GM12878 (cell line): ENCODE data around the gene CHMP1B. TPM values are rescaled to one million over a fixed set of nuclear protein-coding genes. Genes with fewer than 3 reads are reported as not detected.
A peak's percentile ranks its signal among the peaks of the same experiment; 100 is the strongest.

ENCODE experiments used
- CBFB ChIP-seq: IDR thresholded peaks from 2 replicates; pipeline ENCODE4 v1.6.1; 2016; ENCODE audit warnings: antibody characterized with exemption, low read depth
- CBX3 ChIP-seq: fragments of 200-600 bp; sonication (generic); IDR thresholded peaks from 2 replicates; pipeline ENCODE4 v1.6.1; 2016; ENCODE audit warnings: low read depth, borderline replicate concordance
- CEBPB ChIP-seq, 2 experiments: fragments of 150-350 bp in 1 of 2; IDR thresholded peaks; 2 replicates each; pipeline ENCODE4 v1.6.1; 2012 to 2014; ENCODE audit warnings: low read depth in 2 of 2, low read length in 2 of 2, borderline replicate concordance in 1 of 2, inconsistent platforms in 1 of 2
- CHD4 ChIP-seq: fragments of 200-600 bp; sonication (generic); IDR thresholded peaks from 2 replicates; pipeline ENCODE4 v1.6.1; 2016; ENCODE audit warnings: mild to moderate bottlenecking
- GABPA ChIP-seq: IDR thresholded peaks from 2 replicates; pipeline ENCODE4 v1.6.1; 2014; ENCODE audit warnings: antibody characterized with exemption, low read depth, mild to moderate bottlenecking, inconsistent platforms
- GATAD2B ChIP-seq: fragments of 450-650 bp; conservative IDR thresholded peaks from 2 replicates; pipeline ENCODE4 v1.6.1; 2017; ENCODE audit warnings: low read depth, mild to moderate bottlenecking, moderate library complexity
- MYC ChIP-seq: IDR thresholded peaks from 2 replicates; pipeline ENCODE4 v1.6.1; 2011; ENCODE audit warnings: mild to moderate bottlenecking, low read length, moderate library complexity, inconsistent platforms; ENCODE audit not compliant: insufficient read depth, insufficient replicate concordance, insufficient read length, severe bottlenecking
- NFXL1 ChIP-seq: fragments of 450-650 bp; IDR thresholded peaks from 2 replicates; pipeline ENCODE4 v1.6.1; 2017; ENCODE audit warnings: antibody characterized with exemption, mild to moderate bottlenecking, borderline replicate concordance
- SREBF1 ChIP-seq: IDR thresholded peaks from 2 replicates; pipeline ENCODE4 v1.6.1; 2012; ENCODE audit warnings: mild to moderate bottlenecking, low read length
- STAT1 ChIP-seq: fragments of 450-650 bp; conservative IDR thresholded peaks from 2 replicates; pipeline ENCODE4 v1.6.1; 2014; ENCODE audit warnings: antibody characterized with exemption, mild to moderate bottlenecking
- STAT3 ChIP-seq: IDR thresholded peaks from 2 replicates; pipeline ENCODE4 v1.6.1; 2011; ENCODE audit warnings: low read depth, low read length, improper control_type of control experiment
- TBL1XR1 ChIP-seq: IDR thresholded peaks from 2 replicates; pipeline ENCODE4 v1.6.1; 2012; ENCODE audit warnings: low read depth, low read length, improper control_type of control experiment
- TCF12 ChIP-seq: IDR thresholded peaks from 2 replicates; pipeline ENCODE4 v1.6.1; 2011; ENCODE audit warnings: low read depth, mild to moderate bottlenecking, low read length
- YY1 ChIP-seq: IDR thresholded peaks from 2 replicates; pipeline ENCODE4 v1.6.1; 2011; ENCODE audit warnings: low read depth, mild to moderate bottlenecking, low read length
- ZNF384 ChIP-seq: IDR thresholded peaks from 2 replicates; pipeline ENCODE4 v1.6.1; 2012; ENCODE audit warnings: low read depth, mild to moderate bottlenecking, low read length, improper control_type of control experiment, borderline replicate concordance
- polyA plus RNA-seq, 11 experiments: library from polyadenylated mRNA; depleted of rRNA in 4 of 11; unstranded in 6 of 11; stranded (reverse) in 5 of 11; fragments of >200 nt; fragmentation: Nextera tagmentation in 4 of 11; fragmentation: Illumina TruSeq in 1 of 11; extraction: Ambion mirVana in 4 of 11; extraction: Trizol in 1 of 11; gene quantifications; 1 replicate in 1 of 11; 2 replicates in 10 of 11; pipeline versions ENCODE4 v1.2.1 to v1.2.3, GENCODE V29; 2011 to 2016; ENCODE audit warnings: inconsistent platforms in 2 of 11, missing spikeins in 2 of 11, low read depth in 1 of 11
- total RNA-seq, 4 experiments: library from RNA; depleted of rRNA in 3 of 4; stranded (reverse); fragments of >200 nt in 3 of 4; fragmentation: Illumina TruSeq in 1 of 4; extraction: Trizol in 1 of 4; gene quantifications; 2 replicates each; pipeline versions ENCODE4 v1.2.1 to v1.2.3, GENCODE V29; 2013 to 2021
- TF ChIP-seq, protein P1 (sequence below): IDR thresholded peaks from 2 replicates; pipeline ENCODE4 v1.6.1; 2011; ENCODE audit warnings: borderline replicate concordance, low read depth, mild to moderate bottlenecking, moderate library complexity, mixed read lengths, low read length; ENCODE audit not compliant: insufficient read depth; ENCODE audit errors: extremely low read length
- TF ChIP-seq, protein P2 (sequence below): IDR thresholded peaks from 2 replicates; pipeline ENCODE4 v1.6.1; 2012; ENCODE audit warnings: improper control_type of control experiment, low read depth, low read length; ENCODE audit not compliant: insufficient replicate concordance
- TF ChIP-seq, protein P3 (sequence below): IDR thresholded peaks from 2 replicates; pipeline ENCODE4 v1.6.1; 2012; ENCODE audit warnings: low read depth, low read length, improper control_type of control experiment
- TF ChIP-seq, protein P4 (sequence below): fragments of 450-650 bp; IDR thresholded peaks from 2 replicates; pipeline ENCODE4 v1.6.1; 2016; ENCODE audit warnings: mild to moderate bottlenecking, moderate library complexity, borderline replicate concordance

CHMP1B gene
- total and polyA plus RNA-seq, 10 of the 15 experiments (the other 5 are each of a cell fraction or from before 2014, with no cell fraction given): 8.5 to 24.0 (median 18.6) TPM

DNA sequence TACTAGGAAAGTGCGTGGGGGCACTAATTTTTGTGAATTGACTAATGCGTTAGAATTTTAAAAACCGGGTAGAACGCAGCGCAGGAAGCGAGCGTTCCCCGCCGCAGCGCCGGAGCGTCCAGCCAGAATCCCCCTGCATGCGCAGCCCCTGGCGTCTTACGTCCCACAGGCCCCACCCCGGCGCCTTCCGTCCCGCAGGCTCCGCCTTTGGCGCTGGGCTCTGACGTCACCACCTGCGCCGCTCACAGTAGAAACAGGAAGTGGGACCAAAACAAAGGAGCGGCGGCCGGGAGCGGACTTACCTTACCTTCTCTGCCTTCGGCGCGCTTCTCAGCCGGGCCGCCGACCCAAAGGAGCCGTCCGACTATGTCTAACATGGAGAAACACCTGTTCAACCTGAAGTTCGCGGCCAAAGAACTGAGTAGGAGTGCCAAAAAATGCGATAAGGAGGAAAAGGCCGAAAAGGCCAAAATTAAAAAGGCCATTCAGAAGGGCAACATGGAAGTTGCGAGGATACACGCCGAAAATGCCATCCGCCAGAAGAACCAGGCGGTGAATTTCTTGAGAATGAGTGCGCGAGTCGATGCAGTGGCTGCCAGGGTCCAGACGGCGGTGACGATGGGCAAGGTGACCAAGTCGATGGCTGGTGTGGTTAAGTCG lies at the start of gene CHMP1B (continued):
- TF ChIP-seq, protein P1, sequence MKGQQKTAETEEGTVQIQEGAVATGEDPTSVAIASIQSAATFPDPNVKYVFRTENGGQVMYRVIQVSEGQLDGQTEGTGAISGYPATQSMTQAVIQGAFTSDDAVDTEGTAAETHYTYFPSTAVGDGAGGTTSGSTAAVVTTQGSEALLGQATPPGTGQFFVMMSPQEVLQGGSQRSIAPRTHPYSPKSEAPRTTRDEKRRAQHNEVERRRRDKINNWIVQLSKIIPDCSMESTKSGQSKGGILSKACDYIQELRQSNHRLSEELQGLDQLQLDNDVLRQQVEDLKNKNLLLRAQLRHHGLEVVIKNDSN: no peak
- TF ChIP-seq, protein P2, sequence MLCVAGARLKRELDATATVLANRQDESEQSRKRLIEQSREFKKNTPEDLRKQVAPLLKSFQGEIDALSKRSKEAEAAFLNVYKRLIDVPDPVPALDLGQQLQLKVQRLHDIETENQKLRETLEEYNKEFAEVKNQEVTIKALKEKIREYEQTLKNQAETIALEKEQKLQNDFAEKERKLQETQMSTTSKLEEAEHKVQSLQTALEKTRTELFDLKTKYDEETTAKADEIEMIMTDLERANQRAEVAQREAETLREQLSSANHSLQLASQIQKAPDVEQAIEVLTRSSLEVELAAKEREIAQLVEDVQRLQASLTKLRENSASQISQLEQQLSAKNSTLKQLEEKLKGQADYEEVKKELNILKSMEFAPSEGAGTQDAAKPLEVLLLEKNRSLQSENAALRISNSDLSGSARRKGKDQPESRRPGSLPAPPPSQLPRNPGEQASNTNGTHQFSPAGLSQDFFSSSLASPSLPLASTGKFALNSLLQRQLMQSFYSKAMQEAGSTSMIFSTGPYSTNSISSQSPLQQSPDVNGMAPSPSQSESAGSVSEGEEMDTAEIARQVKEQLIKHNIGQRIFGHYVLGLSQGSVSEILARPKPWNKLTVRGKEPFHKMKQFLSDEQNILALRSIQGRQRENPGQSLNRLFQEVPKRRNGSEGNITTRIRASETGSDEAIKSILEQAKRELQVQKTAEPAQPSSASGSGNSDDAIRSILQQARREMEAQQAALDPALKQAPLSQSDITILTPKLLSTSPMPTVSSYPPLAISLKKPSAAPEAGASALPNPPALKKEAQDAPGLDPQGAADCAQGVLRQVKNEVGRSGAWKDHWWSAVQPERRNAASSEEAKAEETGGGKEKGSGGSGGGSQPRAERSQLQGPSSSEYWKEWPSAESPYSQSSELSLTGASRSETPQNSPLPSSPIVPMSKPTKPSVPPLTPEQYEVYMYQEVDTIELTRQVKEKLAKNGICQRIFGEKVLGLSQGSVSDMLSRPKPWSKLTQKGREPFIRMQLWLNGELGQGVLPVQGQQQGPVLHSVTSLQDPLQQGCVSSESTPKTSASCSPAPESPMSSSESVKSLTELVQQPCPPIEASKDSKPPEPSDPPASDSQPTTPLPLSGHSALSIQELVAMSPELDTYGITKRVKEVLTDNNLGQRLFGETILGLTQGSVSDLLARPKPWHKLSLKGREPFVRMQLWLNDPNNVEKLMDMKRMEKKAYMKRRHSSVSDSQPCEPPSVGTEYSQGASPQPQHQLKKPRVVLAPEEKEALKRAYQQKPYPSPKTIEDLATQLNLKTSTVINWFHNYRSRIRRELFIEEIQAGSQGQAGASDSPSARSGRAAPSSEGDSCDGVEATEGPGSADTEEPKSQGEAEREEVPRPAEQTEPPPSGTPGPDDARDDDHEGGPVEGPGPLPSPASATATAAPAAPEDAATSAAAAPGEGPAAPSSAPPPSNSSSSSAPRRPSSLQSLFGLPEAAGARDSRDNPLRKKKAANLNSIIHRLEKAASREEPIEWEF: no peak
- TF ChIP-seq TBL1XR1 (peak; percentile 76; the same call in 1 of the 2 replicates), YY1 (peak; percentile 79), GABPA (peak; percentile 58), SREBF1 (peak; percentile 64; the same call in 1 of the 2 replicates), MYC (no peak), GATAD2B (0 out of 2 replicates have a peak, but pooled peaks have one; percentile 44), ZNF384 (no peak), CBX3 (no peak), STAT3 (no peak), CHD4 (no peak), CEBPB (IDR thresholded peaks at IDR 0.05; ENCODE audit: borderline replicate concordance in 1 of 2, low read depth in 2 of 2, low read length in 2 of 2) (no peak), NFXL1 (no peak), CBFB (no peak), STAT1 (peak; percentile 78; the same call in 1 of the 2 replicates), TCF12 (peak; percentile 45; the same call in 1 of the 2 replicates)
- TF ChIP-seq, protein P3, sequence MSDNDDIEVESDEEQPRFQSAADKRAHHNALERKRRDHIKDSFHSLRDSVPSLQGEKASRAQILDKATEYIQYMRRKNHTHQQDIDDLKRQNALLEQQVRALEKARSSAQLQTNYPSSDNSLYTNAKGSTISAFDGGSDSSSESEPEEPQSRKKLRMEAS: 0 out of 2 replicates have a peak, but pooled peaks have one; percentile 29
- TF ChIP-seq, protein P4, sequence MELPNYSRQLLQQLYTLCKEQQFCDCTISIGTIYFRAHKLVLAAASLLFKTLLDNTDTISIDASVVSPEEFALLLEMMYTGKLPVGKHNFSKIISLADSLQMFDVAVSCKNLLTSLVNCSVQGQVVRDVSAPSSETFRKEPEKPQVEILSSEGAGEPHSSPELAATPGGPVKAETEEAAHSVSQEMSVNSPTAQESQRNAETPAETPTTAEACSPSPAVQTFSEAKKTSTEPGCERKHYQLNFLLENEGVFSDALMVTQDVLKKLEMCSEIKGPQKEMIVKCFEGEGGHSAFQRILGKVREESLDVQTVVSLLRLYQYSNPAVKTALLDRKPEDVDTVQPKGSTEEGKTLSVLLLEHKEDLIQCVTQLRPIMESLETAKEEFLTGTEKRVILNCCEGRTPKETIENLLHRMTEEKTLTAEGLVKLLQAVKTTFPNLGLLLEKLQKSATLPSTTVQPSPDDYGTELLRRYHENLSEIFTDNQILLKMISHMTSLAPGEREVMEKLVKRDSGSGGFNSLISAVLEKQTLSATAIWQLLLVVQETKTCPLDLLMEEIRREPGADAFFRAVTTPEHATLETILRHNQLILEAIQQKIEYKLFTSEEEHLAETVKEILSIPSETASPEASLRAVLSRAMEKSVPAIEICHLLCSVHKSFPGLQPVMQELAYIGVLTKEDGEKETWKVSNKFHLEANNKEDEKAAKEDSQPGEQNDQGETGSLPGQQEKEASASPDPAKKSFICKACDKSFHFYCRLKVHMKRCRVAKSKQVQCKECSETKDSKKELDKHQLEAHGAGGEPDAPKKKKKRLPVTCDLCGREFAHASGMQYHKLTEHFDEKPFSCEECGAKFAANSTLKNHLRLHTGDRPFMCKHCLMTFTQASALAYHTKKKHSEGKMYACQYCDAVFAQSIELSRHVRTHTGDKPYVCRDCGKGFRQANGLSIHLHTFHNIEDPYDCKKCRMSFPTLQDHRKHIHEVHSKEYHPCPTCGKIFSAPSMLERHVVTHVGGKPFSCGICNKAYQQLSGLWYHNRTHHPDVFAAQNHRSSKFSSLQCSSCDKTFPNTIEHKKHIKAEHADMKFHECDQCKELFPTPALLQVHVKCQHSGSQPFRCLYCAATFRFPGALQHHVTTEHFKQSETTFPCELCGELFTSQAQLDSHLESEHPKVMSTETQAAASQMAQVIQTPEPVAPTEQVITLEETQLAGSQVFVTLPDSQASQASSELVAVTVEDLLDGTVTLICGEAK: peak; percentile 63; the same call in 1 of the 2 replicates
